Stimulated activated CD4-positive, alpha-beta T cell treated with anti-CD3 and anti-CD28 coated beads, Interleukin-2, amount 100 ng/mL, for 24 hours (primary cell): Measurements from ENCODE around the gene ADGRL1.

ENCODE experiments used
- DNase-seq, 2 donors: peaks; one replicate each; pipeline ENCODE4 v3.0.0-alpha.2; 2020

The ADGRL1 gene

DNA sequence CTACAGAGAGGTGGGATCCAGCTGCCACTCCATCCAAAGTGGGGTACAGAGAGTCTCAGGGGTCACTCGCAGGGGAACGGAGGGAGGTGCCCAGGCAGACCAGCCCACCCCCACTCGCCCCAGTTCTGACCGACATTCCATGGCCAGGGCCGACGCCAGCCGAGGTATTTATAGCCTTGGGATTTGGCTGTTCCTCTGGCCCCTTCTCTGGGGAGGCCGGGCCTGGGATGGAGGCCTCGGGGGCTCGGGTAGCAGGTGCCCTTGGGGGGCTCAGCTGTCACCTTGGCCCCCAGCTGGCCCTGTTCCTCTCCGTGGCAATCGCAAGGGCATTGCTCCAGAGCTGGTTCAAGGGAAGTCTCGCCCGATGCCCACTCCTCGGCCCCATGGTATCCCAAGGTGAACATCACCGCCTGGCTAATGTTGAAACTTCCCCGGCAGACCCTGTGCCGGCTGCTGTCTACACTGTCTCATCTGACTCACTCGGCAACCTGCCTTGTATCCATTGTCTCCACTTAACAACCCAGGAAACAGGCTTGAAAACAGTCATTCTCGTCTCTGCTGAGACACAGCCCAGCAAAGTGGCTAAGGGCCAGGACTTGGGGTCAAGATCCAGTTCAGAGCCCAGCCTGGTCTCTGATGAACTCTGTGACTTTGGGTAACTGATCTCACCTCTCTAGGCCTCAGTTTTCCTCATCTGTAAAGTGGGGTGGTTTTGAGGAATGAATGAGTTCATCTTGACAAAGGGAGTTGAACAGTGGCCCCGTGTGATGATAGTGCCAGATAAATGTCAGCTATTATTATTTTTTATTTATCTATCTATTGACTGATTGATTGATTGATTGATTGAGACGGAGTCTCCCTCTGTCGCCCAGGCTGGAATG lies 98.1 kb downstream of the ADGRL1 start:
- no peak for DNase-seq

DNA sequence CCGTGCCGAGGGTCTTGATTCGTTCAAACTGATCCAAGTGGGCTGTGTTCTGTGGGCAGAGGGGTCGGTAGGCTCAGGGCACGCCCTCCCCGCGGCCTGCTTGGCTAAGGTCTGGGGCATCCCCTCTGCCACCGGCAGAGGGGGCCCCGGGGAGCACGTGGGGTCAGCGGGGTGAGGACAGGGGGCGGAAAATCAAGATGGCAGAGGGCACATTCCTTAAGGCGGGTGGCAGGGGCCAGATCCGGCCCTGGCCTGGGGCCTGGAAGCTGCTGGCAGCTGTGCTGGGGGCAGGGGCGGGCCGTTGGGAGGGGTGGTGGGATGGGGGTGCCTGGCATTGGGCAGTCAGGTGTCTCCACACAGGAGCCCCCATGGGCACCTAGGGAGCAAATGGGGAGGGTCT lies 99.1 kb downstream of the ADGRL1 start:
- DNase-seq: no peak

DNA sequence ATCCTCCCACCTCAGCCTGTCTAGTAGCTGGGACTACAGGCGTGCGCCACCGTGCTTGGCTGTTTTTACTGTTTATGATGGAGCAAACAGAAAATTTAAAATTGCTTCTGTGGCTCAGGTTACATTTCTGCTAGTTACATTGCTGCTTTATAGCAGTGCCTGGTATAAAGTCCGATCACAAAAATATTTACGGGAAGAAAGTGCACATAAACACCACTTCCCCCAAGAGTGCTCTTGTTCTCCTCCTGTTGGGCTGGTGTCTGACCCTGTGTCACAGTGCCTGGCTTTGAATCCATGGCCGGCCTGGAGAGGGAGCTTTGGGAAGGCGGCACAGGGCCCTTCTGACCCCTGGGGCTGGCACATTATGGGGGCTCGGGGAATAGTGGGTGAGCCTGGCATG lies 100.3 kb downstream of the ADGRL1 start:
- DNase-seq: no peak

DNA sequence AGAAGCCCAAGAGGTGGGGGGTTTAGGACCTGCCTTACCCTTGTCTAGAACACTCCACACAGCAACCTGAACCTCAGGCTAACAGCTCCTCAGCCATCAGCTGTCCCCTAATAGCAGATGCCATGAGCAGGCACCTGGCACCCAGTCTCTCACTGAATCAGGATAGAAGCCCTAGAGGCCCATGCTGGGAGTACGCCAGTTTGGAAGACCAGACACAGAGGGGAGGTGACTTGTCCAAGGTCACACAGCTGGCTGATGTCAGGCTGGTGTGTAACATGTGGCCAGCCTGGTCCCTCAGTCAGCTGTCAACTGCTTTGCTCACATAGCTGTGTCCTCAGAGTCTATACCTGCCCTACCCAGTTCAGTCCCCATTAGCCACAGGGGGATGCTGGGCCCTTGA lies 102.7 kb downstream of the ADGRL1 start:
- no peak for DNase-seq

DNA sequence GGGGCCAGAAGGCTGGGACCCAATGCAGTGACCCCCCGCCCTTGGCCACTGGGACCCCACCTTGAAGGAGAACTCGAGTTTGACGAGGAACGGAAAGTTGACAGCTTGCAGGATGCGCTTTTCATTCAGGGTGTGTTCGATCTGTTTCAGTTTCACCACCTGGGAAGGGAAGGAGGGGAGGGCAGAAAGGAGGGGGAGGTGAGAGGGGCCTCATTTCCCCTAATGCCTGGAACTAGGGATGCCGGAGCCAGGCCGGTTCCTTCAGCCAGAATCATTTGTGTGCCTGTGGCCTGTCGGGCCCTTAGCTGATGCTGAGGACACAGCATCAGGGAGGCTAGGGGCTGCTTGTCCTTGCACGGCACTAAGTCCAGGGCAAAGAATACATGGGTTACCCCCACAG lies 103.2 kb downstream of the ADGRL1 start:
- DNase-seq: no peak

DNA sequence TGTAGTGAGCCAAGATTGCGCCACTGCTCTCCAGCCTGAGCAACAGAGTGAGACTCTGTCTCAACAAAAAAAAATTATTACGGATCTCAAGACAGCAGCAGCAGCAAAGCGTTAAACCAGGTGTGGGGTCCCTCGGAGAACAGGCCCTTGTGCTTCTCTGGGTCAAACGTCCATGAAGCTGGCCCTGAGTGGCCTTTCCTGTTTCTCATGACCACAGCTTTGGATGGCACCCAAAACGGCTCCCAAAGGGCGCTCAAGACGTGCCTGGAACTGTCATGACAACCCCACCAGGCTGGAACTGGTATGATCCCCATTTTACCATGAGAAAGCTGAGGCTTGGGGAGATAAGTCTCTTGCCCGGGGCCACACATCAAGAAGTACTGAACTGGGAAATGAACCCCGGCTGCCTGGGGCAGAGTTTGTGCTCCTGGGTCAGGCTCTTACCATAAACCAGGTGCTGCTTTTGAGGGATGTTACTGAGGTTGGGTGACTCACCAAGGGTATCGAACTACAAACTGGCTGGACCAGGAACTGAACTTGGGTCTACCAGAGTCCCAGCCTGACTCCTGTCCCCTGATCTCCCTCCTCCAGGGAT lies 103.8 kb downstream of the ADGRL1 start:
- no peak for DNase-seq

DNA sequence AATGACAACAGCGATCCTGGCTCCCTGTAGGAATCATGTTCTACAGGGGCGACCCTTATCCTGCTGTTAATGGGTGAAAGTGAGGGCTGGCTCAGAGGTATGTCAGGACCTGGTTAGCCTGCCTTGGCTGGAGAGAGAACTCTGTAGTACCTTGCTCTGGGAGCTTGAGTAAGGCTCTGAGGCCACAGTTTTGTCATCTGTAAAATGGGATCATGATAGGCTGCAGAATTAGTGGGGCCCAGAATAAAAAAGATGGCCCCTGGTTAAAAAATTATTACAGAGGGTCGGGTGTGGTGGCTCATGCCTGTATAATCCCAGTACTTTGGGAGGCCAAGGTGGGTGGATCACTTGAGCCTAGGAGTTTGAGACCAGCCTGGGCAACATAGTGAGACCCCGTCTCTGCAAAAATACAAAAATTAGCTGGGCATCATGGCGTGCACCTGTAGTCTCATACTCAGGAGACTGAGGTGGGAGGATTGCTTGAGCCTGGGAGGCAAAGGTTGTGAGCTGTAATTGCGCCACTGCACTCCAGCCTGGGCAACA lies 104.9 kb downstream of the ADGRL1 start:
- DNase-seq: no peak
